HG02840 (cell line): ENCODE measurements around the gene ACOT9.
A peak's percentile ranks its signal among the peaks of the same experiment; 100 is the strongest.
"Not testable (repeated sequence)": the region's sequence is repeated elsewhere in the genome, so short reads cannot be mapped to it uniquely, and the experiment has no call there.

Experiments
- ATAC-seq: cut with Tn5 transposase; IDR thresholded peaks from one replicate; pipeline ENCODE4 v1.9.1; 2021; ENCODE audit warnings: mild to moderate bottlenecking, moderate library complexity, moderate number of reproducible peaks; ENCODE audit not compliant: unreplicated experiment, low FRiP score

Gene ACOT9

DNA sequence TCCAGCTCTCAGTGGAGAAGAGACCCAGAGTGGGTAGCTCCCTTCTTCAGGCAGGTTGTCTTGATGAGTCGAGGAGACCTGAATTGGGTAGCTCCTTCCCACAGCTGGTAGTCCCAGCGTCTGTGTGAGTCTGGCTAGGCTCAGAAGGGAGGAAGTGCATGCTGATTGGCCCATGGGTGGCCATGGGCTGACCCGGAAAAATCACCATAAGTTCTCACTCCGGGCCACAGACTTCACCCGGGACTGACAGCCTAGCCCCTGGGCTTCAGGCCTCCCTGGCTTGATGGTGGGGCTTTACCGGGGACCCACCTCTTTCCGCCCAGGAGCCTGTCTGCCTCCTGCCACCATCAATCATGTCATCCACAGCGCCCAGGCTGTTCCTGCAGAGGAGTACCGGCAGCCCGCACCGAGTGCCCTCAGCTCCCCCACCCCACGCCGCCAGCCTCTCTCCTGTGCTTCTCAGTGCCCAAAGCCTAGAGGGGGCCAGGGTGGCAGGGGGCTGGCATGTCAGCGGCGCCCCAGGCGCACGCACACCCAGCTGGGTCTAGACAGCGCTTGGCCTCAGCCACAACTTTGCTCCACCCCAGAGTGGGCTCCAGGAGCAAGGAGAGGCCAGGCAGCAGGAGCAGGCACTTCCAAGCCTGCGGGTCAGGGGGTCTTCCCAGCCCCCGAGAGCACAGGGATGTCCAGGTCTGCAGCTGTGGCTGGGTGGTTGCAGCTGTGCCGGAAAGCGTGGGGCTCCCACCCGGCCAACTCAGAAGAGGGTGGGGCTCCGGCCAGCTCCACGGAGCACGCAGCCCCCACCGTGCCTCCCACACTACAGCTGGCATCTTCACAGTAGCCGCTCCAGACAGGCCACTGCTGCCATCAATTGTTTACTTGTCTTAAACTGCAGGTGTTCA lies 23.8 kb upstream of the ACOT9 start:
- ATAC-seq: no peak

DNA sequence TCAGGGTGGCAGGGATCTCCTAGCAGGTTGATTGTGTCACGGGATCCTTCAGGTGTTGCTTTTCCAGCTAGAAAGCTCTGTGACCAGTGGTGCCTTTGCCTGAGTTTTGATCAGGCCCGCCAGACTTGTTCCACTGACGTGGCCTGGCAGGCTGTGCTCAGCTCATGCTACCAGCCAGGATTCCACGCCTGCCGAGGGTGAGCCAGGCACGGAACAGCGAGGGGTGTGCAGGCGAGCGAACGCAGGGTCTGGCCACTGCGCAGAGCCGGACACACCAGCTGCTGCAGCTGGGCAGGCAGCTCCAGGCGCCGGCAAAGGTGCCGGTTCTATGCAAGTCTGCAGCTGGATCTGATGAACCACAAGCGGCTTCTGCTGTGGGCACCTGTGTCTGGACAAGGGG lies 22.8 kb upstream of the ACOT9 start:
- ATAC-seq: no peak

DNA sequence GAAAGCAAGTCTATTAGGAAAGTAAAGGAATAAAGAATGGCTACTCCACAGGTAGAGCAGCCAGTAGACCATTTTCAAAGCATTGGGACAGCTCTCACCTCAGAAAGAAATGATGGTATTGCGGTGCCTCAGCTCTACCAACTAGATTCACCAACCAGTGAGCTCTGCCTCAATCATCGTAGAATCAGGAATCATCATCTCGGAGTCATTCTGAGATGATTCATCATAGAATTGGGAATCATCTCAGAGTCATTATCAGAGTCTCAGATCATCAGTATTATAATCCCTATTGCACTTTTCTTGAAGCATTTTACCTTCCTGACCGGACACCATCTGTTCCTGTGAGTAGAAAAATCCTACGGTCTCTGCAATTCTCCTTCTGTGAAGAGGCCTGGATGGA lies 22.4 kb upstream of the ACOT9 start:
- ATAC-seq: no peak

DNA sequence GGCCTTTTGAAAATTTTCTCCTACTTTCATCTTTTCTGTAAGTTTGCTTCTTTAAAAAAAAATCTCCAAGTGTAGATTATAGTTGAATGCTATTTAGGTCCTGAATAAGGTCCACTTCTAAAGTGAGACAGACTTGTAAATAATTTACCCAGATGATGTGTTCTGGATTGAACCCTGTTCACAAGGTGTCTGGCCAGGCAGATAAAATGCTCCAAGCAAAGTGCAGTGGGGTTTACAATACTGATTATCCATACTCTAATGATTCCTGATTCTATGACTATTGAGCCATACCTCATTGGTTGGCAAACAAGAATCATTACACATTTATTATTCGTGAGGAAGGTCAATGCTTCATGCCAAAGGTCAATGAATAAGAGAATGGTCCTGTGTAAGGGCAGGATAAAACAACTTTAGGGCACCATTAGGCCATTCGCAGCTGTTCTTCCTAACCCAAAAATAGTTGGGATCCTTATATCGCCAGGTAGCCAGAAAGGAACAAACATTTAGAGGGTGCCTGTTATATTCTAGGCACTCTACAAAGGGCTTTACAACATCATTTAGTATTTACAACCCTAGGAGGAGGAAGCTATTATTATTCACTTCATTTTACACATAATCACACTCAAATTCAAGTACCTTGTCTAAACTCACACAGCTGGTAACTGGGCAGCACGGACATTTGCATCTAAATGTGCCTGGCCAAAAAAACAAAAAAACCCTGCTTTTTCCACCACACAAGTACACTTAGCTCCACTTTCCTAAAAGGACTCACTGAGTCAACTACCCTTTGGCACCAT lies 21.3 kb upstream of the ACOT9 start:
- ATAC-seq: no peak

DNA sequence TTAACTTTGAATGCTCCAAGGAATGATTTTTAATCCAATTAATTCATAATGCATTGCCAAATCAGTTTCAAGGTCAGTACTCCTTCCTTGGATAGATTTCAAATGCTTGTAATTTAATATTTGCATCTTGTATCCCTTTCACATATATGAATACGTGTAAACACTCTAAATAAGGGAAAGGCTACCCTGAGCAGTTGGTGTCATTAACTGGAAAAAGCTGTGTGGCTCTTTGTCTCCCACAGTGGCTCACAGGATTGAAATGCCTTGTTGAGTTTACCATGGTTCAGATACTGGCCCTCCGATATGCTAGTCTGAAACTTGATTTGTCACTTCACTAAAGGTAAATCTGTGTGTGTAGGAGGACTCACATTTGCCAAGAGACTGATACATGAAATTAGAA lies 16.7 kb upstream of the ACOT9 start:
- ATAC-seq: no peak

DNA sequence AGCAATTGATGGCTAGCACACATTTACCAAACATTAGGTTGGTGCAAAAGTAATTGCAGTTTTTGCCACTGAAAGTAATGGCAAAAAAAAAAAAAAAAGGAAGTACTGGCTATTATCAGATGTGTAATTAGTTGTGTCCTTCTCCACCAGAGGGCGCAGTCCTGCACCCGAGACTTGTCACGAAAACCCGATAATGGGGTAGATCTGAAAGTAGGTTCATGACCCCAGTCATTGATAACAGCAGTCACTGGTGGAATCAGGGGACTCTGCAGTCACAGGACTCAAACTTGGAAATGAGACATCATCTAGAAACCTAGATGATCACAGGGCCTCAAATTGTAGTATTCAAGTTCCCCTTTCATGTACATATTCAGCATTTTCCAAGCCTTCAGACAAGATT lies 13.1 kb upstream of the ACOT9 start:
- no peak for ATAC-seq

DNA sequence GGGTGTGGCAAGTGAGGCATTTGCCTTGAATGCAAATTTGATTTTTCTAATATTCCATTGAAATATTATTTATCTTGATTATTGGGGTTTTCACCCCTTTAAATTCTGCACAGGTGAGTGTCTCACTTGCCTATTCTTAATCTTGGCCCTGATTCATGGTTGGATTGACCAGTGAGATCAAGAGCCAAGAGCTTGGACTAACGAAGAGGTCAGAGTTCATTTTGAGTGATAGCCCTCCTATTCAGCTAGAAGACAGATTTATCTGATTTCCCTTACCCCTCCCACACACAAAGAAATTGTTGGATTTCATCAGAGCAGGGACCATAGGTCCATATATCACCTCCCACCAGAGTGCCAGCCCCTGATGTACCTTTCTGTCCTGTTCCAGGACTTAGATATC lies 11.6 kb upstream of the ACOT9 start:
- no peak for ATAC-seq

DNA sequence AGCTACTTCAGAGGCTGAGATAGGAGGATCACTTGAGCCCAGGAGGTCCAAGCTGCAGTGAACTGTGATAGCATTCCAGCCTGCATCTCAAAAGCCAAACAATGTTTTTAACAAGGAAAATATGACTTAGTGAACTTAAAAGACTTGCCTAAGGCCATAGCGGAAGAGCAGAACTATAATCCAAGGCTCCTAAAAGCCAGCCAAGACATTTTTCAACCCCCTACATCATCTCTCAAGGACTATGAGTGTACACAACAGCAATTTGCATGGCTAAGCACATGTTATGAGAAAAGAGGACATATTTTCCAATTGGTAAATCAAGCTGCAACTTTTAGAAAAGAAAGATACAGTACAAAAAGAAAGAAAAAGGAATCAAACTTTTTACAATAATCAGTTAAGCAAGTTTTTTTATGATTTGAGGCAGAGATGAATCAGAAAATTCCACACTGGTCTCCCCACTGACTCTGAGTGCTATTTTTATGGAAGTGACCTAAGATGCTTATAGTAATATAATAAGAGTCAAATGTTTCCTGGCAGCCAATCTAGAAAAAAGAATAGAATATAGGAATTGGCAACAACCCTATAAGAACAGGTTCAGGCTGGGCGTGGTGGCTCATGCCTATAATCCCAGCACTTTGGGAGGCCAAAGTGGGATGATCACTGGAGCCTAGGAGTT lies 9.8 kb upstream of the ACOT9 start:
- ATAC-seq: no peak

DNA sequence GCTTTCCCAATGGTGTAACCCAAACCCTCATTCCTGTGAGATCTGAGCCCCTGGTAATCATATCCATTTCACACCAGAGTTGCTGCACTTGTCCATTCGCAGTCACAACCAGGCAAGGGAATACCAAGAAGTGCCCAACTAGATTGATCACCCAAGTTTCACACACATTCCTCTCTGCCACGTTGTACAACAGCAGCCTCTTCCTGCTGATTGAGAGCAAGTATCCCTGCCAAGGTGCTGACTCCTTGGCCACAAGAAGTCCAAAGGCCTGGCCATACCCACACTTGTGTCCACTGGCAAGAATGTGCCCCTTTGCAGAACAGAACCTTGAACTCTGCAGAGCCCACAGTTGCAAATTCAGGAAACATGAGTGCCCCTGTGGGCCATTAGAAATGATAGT lies 6.5 kb upstream of the ACOT9 start:
- no peak for ATAC-seq

DNA sequence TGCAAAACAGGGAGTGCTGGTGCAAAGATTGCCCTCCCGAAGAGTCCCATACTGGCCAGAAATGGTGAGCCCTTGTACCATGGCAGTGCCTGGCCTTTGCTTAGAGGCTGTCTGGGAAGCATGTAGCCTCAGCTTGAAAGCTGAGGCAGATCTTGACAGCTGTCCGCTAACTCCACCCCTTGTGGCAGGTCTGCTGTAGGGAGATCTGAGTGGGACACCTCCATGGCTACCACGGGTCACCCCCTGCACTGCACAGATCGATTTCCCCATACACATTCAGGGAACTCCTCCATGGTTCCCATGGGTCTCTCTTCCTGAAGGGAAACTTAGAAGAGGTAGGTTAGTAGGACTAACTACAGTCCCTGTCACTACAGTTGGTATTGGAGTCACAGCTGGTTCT lies 6.1 kb upstream of the ACOT9 start:
- no peak for ATAC-seq

DNA sequence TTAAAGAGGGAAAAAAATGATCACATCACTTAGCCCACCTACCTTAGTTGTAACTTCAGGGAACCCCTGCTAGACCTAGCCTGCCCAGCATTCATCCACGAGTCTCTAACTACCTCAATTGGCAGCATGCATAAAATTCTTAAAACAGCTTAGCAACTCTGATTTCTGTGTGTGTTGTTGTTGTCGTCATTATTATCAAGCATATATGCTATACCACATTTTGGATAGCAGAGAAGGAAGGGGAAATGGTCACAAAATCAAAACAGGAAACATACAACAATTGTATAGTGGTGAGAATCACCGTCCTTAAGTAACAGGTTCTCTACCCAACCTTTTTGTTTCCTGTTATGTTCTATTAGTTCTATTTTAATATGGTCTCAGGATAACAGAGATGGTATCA lies 2.7 kb upstream of the ACOT9 start:
- no peak for ATAC-seq

DNA sequence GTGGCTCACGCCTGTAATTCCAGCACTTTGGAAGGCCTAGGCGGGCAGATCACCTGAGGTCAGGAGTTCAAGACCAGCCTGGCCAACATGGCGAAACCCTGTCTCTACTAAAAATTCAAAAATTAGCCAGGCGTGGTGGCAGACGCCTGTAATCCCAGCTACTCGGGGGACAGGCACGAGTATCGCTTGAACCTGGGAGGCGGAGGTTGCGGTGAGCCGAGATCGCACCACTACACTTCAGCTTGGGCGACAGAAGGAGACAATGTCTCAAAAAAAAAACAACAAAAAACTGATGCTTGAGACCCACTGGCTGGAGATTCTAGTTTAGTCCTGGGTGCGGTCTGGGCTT lies 521 bp upstream of the ACOT9 start:
- ATAC-seq: not testable (repeated sequence)

DNA sequence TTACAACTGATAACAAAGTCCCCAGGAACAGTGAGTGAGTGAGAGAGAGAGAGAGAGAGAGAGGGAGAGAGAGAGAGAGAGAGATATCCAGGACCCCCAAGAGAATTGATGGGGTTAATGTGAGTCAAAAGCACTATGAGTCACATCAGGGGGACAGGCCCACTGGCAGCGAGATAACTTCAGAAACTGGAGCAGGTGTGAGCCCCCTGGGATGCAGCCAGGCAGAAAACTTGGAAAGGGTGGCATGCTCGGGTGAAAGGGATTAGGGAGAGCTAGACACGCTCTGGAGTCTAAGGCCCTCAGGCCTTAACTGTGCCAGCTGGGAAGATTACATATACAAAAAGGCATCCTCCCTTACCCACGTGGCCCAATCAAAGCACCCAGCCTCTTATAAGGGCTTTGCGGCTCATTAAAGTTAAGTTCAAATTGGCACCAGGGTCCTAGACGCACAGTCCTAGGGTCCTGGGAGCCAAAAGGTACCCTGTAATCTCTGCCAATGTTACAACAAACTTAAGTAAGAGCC lies 841 bp downstream of the ACOT9 start:
- ATAC-seq: no peak

DNA sequence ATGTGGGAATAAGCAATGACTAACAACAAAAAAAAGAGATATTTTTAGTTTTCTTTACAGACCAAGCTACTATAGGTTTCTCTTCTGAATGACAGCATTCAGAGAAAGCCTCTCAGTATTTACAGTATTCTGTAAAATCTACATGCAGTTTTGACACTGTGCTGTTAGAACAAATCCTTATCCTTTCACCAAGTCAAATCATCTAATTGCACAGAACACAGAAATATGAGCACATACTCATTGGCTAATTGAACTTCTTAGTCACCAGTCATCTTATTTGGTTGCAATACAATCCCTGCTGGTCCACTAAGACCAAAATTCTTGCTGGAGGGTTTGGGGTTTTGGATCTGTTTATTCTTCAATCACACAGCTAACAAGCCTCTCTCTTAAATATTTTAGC lies 5.7 kb downstream of the ACOT9 start:
- no peak for ATAC-seq

DNA sequence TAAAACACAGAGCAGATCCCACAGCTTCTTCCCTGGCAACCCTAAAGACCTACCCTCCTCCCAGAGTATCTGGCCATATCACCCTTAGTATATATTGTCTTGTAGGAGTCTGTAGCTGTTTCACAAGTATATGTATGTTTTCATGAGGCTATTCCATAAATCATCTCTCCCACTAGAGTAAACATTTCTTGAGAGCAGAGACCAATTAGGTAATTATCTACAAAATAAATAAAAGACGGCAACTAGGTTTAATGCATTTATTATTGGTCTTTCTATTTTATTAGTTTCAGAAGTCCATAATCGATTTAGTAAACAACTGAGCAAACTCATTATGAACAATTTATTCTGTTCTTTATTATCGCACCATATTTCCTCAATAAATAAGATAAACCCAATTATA lies 7.0 kb downstream of the ACOT9 start:
- no peak for ATAC-seq

DNA sequence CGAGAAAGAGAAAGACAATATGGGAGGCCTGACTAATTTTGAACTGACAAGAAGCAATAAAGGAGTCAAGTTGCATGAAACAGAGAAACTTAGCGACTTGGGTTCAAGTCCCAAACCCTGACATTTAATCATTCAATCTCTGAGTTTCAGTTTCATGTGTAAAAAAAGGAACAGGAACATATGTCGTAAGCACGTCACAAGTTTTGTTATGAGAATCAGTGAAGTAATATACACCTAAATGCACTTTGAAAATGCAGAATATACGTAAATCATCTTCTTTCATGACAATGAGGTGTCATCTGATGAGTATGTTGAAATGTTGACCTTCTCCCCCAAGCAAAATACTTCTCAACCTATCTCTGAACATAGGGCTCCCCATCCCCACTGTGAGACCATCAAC lies 10.4 kb downstream of the ACOT9 start:
- peak; percentile 76 for ATAC-seq

DNA sequence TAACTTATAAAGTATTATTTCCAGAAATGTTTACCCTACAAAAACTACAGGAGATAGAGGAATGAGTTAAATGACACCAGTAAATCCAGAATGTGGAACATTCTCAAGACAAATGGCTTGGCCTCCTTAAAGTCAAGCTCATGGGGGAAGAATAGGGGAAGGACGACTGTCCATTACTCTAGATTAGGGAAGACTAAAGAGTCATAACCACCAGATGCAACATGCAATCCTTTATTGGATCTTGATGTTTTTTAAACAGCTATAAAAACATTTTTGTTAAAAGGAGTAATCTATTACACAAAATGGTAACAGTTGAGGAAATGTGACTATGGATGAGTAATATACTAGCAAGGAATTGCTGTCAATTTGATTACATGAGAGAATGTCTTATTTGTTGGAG lies 11.1 kb downstream of the ACOT9 start:
- ATAC-seq: no peak

DNA sequence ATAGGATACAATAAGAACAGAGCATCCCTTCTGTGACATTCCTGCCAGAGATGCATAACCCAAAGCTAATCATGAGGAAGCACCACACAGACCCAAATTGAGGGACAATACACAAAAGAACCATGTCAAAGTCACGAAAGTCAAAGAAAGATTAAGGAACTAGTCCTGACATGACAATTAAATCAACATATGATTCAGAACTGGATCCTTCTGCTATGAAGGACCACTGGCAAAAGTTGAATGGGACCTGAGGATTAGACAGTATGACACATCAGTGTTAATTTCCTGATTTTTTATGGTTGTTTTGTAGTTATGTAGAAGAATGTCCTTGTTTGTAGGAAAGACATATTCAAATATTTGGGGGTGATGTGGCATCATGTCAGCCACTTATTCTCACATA lies 13.9 kb downstream of the ACOT9 start:
- ATAC-seq: no peak

DNA sequence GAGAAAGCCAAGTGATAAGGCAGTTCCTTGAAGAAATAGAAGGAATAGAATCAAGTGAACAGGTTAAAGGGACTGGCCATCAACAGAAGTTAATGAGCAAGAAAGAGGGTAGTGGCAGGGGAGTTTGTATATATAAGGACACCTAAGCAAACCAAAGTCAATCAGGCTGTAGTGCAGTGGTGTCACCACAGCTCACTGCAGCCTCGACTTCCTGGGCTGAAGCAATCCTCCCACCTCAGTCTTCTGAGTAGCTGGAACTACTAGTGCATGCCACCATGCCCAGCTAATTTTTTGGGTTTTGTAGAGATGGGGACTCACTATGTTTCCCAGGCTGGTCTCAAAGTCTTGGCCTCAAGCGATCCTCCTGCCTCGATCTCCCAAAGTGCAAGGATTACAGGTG lies 15.9 kb downstream of the ACOT9 start:
- ATAC-seq: no peak

DNA sequence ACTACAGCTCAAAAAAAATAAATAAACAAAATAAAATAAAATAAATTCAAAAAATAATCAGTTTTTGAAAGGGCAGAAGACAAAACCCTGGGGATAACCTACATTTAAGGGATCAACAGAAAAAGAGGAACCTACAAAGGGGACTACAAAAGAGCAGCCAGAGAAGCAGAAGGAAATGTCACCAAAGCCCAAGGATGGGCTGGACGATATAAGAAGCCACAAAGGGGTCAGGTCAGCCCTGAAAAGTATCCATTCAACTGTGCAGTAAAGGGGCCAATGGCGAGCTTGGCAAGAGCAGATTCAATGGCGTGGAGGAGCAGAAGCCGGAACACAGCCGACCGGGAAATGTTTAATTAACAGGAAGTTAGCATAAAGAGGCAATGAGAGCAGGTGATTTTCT lies 16.9 kb downstream of the ACOT9 start:
- ATAC-seq: no peak

DNA sequence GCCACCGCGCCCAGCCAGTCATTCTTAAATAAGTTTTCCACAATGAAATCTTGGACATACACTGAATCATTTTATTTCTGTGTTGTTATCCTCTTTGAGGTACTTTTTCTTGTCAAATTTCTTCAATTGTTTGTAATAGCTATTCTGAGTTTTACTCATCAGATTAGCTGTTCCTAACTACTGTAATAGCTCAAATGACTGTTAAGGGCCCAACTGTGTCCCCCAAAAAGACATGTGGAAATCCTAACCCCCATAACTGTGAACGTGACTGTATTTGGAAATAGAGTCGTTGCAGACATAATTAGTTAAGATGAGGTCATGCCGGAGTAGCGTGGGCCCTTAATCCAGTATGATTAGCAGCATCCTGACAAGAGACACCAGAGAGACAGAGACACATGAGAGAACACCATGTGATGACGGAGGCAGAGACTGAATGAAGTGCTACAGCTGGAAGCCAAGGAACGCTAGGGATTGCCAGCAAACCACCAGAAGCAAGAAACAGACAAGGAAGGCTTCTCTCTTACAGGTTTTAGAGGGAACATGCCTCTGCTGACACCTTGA lies 22.9 kb downstream of the ACOT9 start:
- ATAC-seq: no peak
